H9 (cell line): ENCODE results near the gene DAZAP1. TPM values are rescaled to one million over a fixed set of nuclear protein-coding genes. Genes with fewer than 3 reads are reported as not detected.
A peak's percentile ranks its signal among the peaks of the same experiment; 100 is the strongest.

Source experiments
- DNase-seq: peaks from one replicate; pipeline ENCODE4 v3.0.0-alpha.2; 2017
- H2AFZ ChIP-seq: one replicate; pipeline ENCODE4 v1.6.1; 2013; ENCODE audit warnings: mild to moderate bottlenecking, low read length, control low read depth, moderate library complexity
- H2AK5ac ChIP-seq: 2 replicates; pipeline ENCODE4 v1.6.1; 2013; ENCODE audit warnings: low read length, control low read depth, mixed read lengths; ENCODE audit not compliant: insufficient read length
- H2BK120ac ChIP-seq: one replicate; pipeline ENCODE4 v1.6.1; 2013; ENCODE audit warnings: low read depth, mild to moderate bottlenecking, low read length, control low read depth, inconsistent platforms; ENCODE audit not compliant: poor library complexity, severe bottlenecking
- H2BK12ac ChIP-seq: 2 replicates; pipeline ENCODE4 v1.6.1; 2013; ENCODE audit warnings: low read length, control low read depth, mixed read lengths, low read depth; ENCODE audit not compliant: insufficient read length
- H2BK15ac ChIP-seq: 2 replicates; pipeline ENCODE4 v1.6.1; 2013; ENCODE audit warnings: low read depth, low read length, control low read depth
- H2BK20ac ChIP-seq: one replicate; pipeline ENCODE4 v1.6.1; 2013; ENCODE audit warnings: low read depth, mild to moderate bottlenecking, low read length, control low read depth, inconsistent platforms; ENCODE audit not compliant: poor library complexity, severe bottlenecking
- H2BK5ac ChIP-seq: 2 replicates; pipeline ENCODE4 v1.6.1; 2013; ENCODE audit warnings: low read length, control low read depth, mixed read lengths; ENCODE audit not compliant: insufficient read length
- H3K14ac ChIP-seq: 2 replicates; pipeline ENCODE4 v1.6.1; 2013; ENCODE audit warnings: low read length, control low read depth; ENCODE audit not compliant: insufficient read depth
- H3K18ac ChIP-seq: 2 replicates; pipeline ENCODE4 v1.6.1; 2013; ENCODE audit warnings: low read depth, mild to moderate bottlenecking, mixed read lengths, low read length, control low read depth; ENCODE audit not compliant: insufficient read length
- H3K23ac ChIP-seq: 2 replicates; pipeline ENCODE4 v1.6.1; 2013; ENCODE audit warnings: low read length, control low read depth, mixed read lengths, low read depth; ENCODE audit not compliant: insufficient read length
- H3K23me2 ChIP-seq: 2 replicates; pipeline ENCODE4 v1.6.1; 2013; ENCODE audit warnings: low read depth, mild to moderate bottlenecking, mixed read lengths, low read length, control low read depth; ENCODE audit not compliant: insufficient read length, poor library complexity, severe bottlenecking
- H3K27ac ChIP-seq: 2 replicates; pipeline ENCODE4 v1.5.1; 2013; ENCODE audit warnings: low read length, control low read depth, mixed read lengths, low read depth; ENCODE audit not compliant: insufficient read length
- H3K27me3 ChIP-seq: 2 replicates; pipeline ENCODE4 v1.6.1; 2013; ENCODE audit warnings: low read length, control low read depth, inconsistent platforms; ENCODE audit not compliant: insufficient read depth
- H3K4ac ChIP-seq: 2 replicates; pipeline ENCODE4 v1.6.1; 2013; ENCODE audit warnings: low read depth, mild to moderate bottlenecking, control low read depth, inconsistent platforms, low read length, moderate library complexity
- H3K4me1 ChIP-seq: 2 replicates; pipeline ENCODE4 v1.6.1; 2013; ENCODE audit warnings: low read length, control low read depth, inconsistent platforms; ENCODE audit not compliant: insufficient read depth
- H3K4me2 ChIP-seq: 2 replicates; pipeline ENCODE4 v1.6.1; 2013; ENCODE audit warnings: low read length, control low read depth, mixed read lengths; ENCODE audit not compliant: insufficient read length, insufficient read depth
- H3K56ac ChIP-seq: 2 replicates; pipeline ENCODE4 v1.6.1; 2013; ENCODE audit warnings: low read depth, mild to moderate bottlenecking, mixed read lengths, low read length, control low read depth; ENCODE audit not compliant: insufficient read length
- H3K79me1 ChIP-seq: 2 replicates; pipeline ENCODE4 v1.6.1; 2013; ENCODE audit warnings: low read depth, mild to moderate bottlenecking, moderate library complexity, low read length, control low read depth, inconsistent platforms; ENCODE audit not compliant: insufficient read depth, poor library complexity, severe bottlenecking
- H3K79me2 ChIP-seq: 2 replicates; pipeline ENCODE4 v1.6.1; 2013; ENCODE audit warnings: low read length, control low read depth, inconsistent platforms; ENCODE audit not compliant: insufficient read depth
- H3K9ac ChIP-seq: 2 replicates; pipeline ENCODE4 v1.6.1; 2013; ENCODE audit warnings: low read length, control low read depth, mixed read lengths; ENCODE audit not compliant: insufficient read length; ENCODE audit errors: extremely low read depth
- H3K9me3 ChIP-seq: one replicate; pipeline ENCODE4 v1.6.1; 2013; ENCODE audit warnings: low read depth, low read length, inconsistent platforms; ENCODE audit not compliant: control insufficient read depth
- H3T11ph ChIP-seq: one replicate; pipeline ENCODE4 v1.6.1; 2013; ENCODE audit warnings: mild to moderate bottlenecking, low read length, control low read depth, inconsistent platforms
- H4K20me1 ChIP-seq: one replicate; pipeline ENCODE4 v1.6.1; 2013; ENCODE audit not compliant: control insufficient read depth, insufficient read length, insufficient read depth
- H4K5ac ChIP-seq: 2 replicates; pipeline ENCODE4 v1.6.1; 2013; ENCODE audit warnings: low read depth, mild to moderate bottlenecking, mixed read lengths, low read length, control low read depth; ENCODE audit not compliant: insufficient read length
- H4K8ac ChIP-seq: replicated peaks from 2 replicates; pipeline ENCODE4 v1.6.1; 2013; ENCODE audit warnings: low read length, control low read depth, mixed read lengths, low read depth; ENCODE audit not compliant: insufficient read length
- H4K91ac ChIP-seq: 2 replicates; pipeline ENCODE4 v1.6.1; 2013; ENCODE audit warnings: low read depth, mild to moderate bottlenecking, moderate library complexity, mixed read lengths, low read length, control low read depth; ENCODE audit not compliant: insufficient read length
- H3K27ac Mint-ChIP-seq, 3 experiments: 2 replicates in 2 of 3; 3 replicates in 1 of 3; pipeline ENCODE4 v1.8.0; 2020 to 2021; ENCODE audit warnings: mixed read lengths in 3 of 3, mild to moderate bottlenecking in 1 of 3, moderate library complexity in 1 of 3
- H3K27me3 Mint-ChIP-seq: 2 replicates; pipeline ENCODE4 v1.8.0; 2021; ENCODE audit warnings: low read depth, mild to moderate bottlenecking, moderate library complexity, mixed read lengths
- H3K36me3 Mint-ChIP-seq, 3 experiments: 2 replicates in 2 of 3; 3 replicates in 1 of 3; pipeline ENCODE4 v1.8.0; 2020 to 2021; ENCODE audit warnings: low read depth in 3 of 3, mixed read lengths in 3 of 3; ENCODE audit not compliant: insufficient read depth in 1 of 3
- H3K4me1 Mint-ChIP-seq, 2 experiments: 2 replicates each; pipeline ENCODE4 v1.8.0; 2020; ENCODE audit warnings: mixed read lengths in 2 of 2
- H3K4me3 Mint-ChIP-seq, 2 experiments: 2 replicates in 1 of 2; 3 replicates in 1 of 2; pipeline ENCODE4 v1.8.0; 2020 to 2021; ENCODE audit warnings: mild to moderate bottlenecking in 2 of 2, mixed read lengths in 2 of 2, moderate library complexity in 1 of 2
- H3K9me3 Mint-ChIP-seq, 2 experiments: 2 replicates in 1 of 2; 3 replicates in 1 of 2; pipeline ENCODE4 v1.8.0; 2020; ENCODE audit warnings: mild to moderate bottlenecking in 2 of 2, mixed read lengths in 2 of 2, moderate library complexity in 1 of 2
- WGBS: extraction: QIAGEN DNeasy Blood & Tissue Kit; methylation state at CpG from one replicate; pipeline ENCODE4 v1.1.7; 2013; ENCODE audit warnings: missing lambda C conversion rate, low lambda C conversion rate, mixed read lengths; ENCODE audit not compliant: insufficient read length; ENCODE audit errors: extremely low coverage; 5-methylcytosine and 5-hydroxymethylcytosine counted together
- total RNA-seq: library from RNA; stranded (reverse); gene quantifications from 2 replicates; pipeline ENCODE4 v1.2.1, GENCODE V29; 2021
- TF ChIP-seq, protein P1 (sequence below): fragments of 200-600 bp; sonication (generic); conservative IDR thresholded peaks from 3 replicates; pipeline ENCODE4 v1.8.0; 2021; ENCODE audit warnings: antibody characterized with exemption, mild to moderate bottlenecking

Gene DAZAP1
- total RNA-seq, 1 experiment from 2014 or later: 265 TPM

DNA sequence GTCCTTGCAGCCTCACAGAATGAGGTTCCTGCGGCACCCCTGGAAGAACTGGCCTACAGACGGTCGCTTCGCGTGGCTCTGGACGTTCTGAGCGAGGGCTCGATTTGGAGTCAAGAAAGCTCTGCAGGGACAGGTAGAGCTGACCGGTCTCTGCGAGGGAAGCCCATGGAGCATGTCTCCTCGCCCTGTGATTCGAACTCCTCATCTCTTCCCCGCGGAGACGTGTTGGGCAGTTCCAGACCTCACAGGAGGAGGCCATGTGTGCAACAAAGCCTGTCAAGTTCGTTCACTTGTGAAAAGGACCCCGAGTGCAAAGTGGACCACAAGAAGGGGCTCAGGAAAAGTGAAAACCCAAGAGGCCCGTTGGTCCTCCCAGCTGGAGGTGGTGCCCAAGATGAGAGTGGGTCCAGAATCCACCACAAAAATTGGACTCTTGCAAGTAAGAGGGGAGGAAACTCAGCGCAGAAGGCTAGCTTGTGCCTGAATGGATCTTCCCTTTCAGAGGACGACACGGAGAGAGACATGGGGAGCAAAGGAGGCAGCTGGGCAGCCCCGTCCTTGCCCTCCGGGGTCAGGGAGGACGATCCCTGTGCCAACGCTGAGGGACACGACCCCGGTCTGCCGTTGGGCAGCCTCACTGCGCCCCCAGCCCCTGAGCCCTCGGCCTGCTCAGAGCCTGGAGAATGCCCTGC, 47.1 kb upstream of the DAZAP1 start:
- Histone ChIP-seq H4K8ac (no peak overlapping the region), H3K14ac (no peak overlapping the region), H3K4me2 (no peak overlapping the region), H3K56ac (no peak overlapping the region), H3K79me2 (no peaks in the 10 kb centered on the region), H3K9ac (no peak overlapping the region), H3K18ac (no peak overlapping the region), H4K91ac (no peak overlapping the region), H2BK20ac (no peak overlapping the region), H3K79me1 (no peaks in the 10 kb centered on the region), H4K20me1 (peaks cover 2% of the 10 kb centered on the region), H2AFZ (no peak overlapping the region), H3K9me3 (no peaks in the 10 kb centered on the region), H3K23me2 (peaks cover 11% of the 10 kb centered on the region), H2AK5ac (no peak overlapping the region), H2BK12ac (no peak overlapping the region), H3K23ac (no peak overlapping the region), H2BK5ac (no peak overlapping the region), H4K5ac (no peak overlapping the region), H3K4ac (no peak overlapping the region), H3T11ph (no peak overlapping the region), H2BK15ac (no peak overlapping the region), H3K27ac (no peak overlapping the region), H2BK120ac (no peak overlapping the region), H3K4me1 (no peaks in the 10 kb centered on the region), H3K27me3 (no peaks in the 10 kb centered on the region)
- Mint-ChIP-seq H3K27ac (peak overlapping the region in 1 of 3 experiments; percentile 34; a peak in 1 of 7 replicates), H3K4me3 (no peak overlapping the region), H3K36me3 (peaks cover 27 to 90% (median 83%) of the 10 kb centered on the region in 3 experiments), H3K9me3 (no peaks in the 10 kb centered on the region), H3K4me1 (peaks cover 49 to 62% of the 10 kb centered on the region in 2 experiments), H3K27me3 (peaks cover 1% of the 10 kb centered on the region; the same call in 1 of the 2 replicates)
- DNase-seq: no peak
- TF ChIP-seq, protein P1, sequence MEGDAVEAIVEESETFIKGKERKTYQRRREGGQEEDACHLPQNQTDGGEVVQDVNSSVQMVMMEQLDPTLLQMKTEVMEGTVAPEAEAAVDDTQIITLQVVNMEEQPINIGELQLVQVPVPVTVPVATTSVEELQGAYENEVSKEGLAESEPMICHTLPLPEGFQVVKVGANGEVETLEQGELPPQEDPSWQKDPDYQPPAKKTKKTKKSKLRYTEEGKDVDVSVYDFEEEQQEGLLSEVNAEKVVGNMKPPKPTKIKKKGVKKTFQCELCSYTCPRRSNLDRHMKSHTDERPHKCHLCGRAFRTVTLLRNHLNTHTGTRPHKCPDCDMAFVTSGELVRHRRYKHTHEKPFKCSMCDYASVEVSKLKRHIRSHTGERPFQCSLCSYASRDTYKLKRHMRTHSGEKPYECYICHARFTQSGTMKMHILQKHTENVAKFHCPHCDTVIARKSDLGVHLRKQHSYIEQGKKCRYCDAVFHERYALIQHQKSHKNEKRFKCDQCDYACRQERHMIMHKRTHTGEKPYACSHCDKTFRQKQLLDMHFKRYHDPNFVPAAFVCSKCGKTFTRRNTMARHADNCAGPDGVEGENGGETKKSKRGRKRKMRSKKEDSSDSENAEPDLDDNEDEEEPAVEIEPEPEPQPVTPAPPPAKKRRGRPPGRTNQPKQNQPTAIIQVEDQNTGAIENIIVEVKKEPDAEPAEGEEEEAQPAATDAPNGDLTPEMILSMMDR: no peak
- no CpG with 5 or more reads among the region's 30 CpGs for WGBS
